HEK293 (cell line): ENCODE measurements around the gene KCTD17.

ENCODE experiments used
- CTCF ChIA-PET: fragments of 350-600 bp; formaldehyde crosslinking; extraction: SDS; loops from one replicate; lab custom pipeline; 2021; ENCODE audit warnings: antibody characterized with exemption; lab: Yijun Ruan, JAX
- POLR2A ChIA-PET: fragments of 300-600 bp; formaldehyde crosslinking; extraction: SDS; loops from one replicate; lab custom pipeline; 2020; ENCODE audit warnings: antibody characterized with exemption, inconsistent platforms; lab: Yijun Ruan, JAX
- H3K27ac ChIP-seq: fragments of 200-500 bp; sonication (Bioruptor generic); 2 replicates; pipeline ENCODE4 v1.5.1; 2014; ENCODE audit warnings: low read depth, low read length, control low read depth, inconsistent platforms; ENCODE audit errors: extremely low read depth
- H3K36me3 ChIP-seq, 2 experiments: fragments of 200-500 bp in 1 of 2; sonication (Bioruptor generic) in 1 of 2; 1 replicate in 1 of 2; 2 replicates in 1 of 2; pipeline ENCODE4 v1.5.1; 2014 to 2017; ENCODE audit warnings: inconsistent platforms in 2 of 2, low read length in 2 of 2; ENCODE audit not compliant: control insufficient read depth in 2 of 2, insufficient read depth in 1 of 2
- H3K4me1 ChIP-seq: fragments of 200-500 bp; sonication (Bioruptor generic); 2 replicates; pipeline ENCODE4 v1.5.1; 2014; ENCODE audit warnings: mild to moderate bottlenecking, low read length, inconsistent platforms; ENCODE audit not compliant: control insufficient read depth, insufficient read depth
- H3K4me3 ChIP-seq: 2 replicates; pipeline ENCODE4 v1.5.1; 2011; ENCODE audit warnings: low read depth, mild to moderate bottlenecking, control low read depth, low read length, moderate library complexity
- H3K9me3 ChIP-seq: fragments of 200-500 bp; sonication (Bioruptor generic); 2 replicates; pipeline ENCODE4 v1.5.1; 2014; ENCODE audit warnings: low read depth, low read length, inconsistent platforms; ENCODE audit not compliant: control insufficient read depth, insufficient read depth
- MZF1 ChIP-seq: fragments of 450-650 bp; formaldehyde crosslinking; IDR thresholded peaks from 2 replicates; pipeline ENCODE4 v1.5.1; 2017; ENCODE audit warnings: missing biosample characterization, missing genetic modification characterization, borderline replicate concordance
- PRDM6 ChIP-seq: fragments of 450-650 bp; formaldehyde crosslinking; IDR thresholded peaks from 2 replicates; pipeline ENCODE4 v1.5.1; 2017; ENCODE audit warnings: missing biosample characterization, missing genetic modification characterization
- SETDB1 ChIP-seq: IDR thresholded peaks from one replicate; pipeline ENCODE4 v1.6.1; 2017; ENCODE audit warnings: mild to moderate bottlenecking, low read length, moderate library complexity, mixed read lengths; ENCODE audit not compliant: insufficient read length
- SP3 ChIP-seq: fragments of 450-650 bp; formaldehyde crosslinking; IDR thresholded peaks from 2 replicates; pipeline ENCODE4 v1.5.1; 2016; ENCODE audit warnings: missing biosample characterization, missing genetic modification characterization
- ZNF140 ChIP-seq: fragments of 450-650 bp; formaldehyde crosslinking; IDR thresholded peaks from 2 replicates; pipeline ENCODE4 v1.5.1; 2016; ENCODE audit warnings: missing biosample characterization, missing genetic modification characterization
- ZNF157 ChIP-seq: fragments of 450-650 bp; formaldehyde crosslinking; IDR thresholded peaks from 2 replicates; pipeline ENCODE4 v1.5.1; 2016; ENCODE audit warnings: missing biosample characterization, missing genetic modification characterization
- ZNF169 ChIP-seq: fragments of 450-650 bp; formaldehyde crosslinking; IDR thresholded peaks from 2 replicates; pipeline ENCODE4 v1.5.1; 2016; ENCODE audit warnings: missing biosample characterization, missing genetic modification characterization
- ZNF211 ChIP-seq: fragments of 450-650 bp; formaldehyde crosslinking; IDR thresholded peaks from 2 replicates; pipeline ENCODE4 v1.5.1; 2016; ENCODE audit warnings: low read depth, missing biosample characterization, missing genetic modification characterization
- ZNF248 ChIP-seq: fragments of 450-650 bp; formaldehyde crosslinking; IDR thresholded peaks from 2 replicates; pipeline ENCODE4 v1.5.1; 2017; ENCODE audit warnings: missing biosample characterization, missing genetic modification characterization
- ZNF335 ChIP-seq: fragments of 450-650 bp; formaldehyde crosslinking; conservative IDR thresholded peaks from 2 replicates; pipeline ENCODE4 v1.5.1; 2016; ENCODE audit warnings: missing biosample characterization, missing genetic modification characterization
- ZNF394 ChIP-seq: fragments of 450-650 bp; formaldehyde crosslinking; IDR thresholded peaks from 2 replicates; pipeline ENCODE4 v1.5.1; 2016; ENCODE audit warnings: missing biosample characterization, missing genetic modification characterization, mild to moderate bottlenecking, moderate library complexity, borderline replicate concordance
- ZNF548 ChIP-seq: fragments of 450-650 bp; formaldehyde crosslinking; IDR thresholded peaks from 2 replicates; pipeline ENCODE4 v1.5.1; 2016; ENCODE audit warnings: missing biosample characterization, missing genetic modification characterization
- ZNF585B ChIP-seq: fragments of 450-650 bp; formaldehyde crosslinking; IDR thresholded peaks from 2 replicates; pipeline ENCODE4 v1.5.1; 2016; ENCODE audit warnings: missing biosample characterization, missing genetic modification characterization
- ZNF623 ChIP-seq: fragments of 450-650 bp; formaldehyde crosslinking; IDR thresholded peaks from 2 replicates; pipeline ENCODE4 v1.5.1; 2016; ENCODE audit warnings: missing biosample characterization, missing genetic modification characterization
- ZNF660 ChIP-seq: fragments of 450-650 bp; IDR thresholded peaks from 2 replicates; pipeline ENCODE4 v1.5.1; 2018; ENCODE audit warnings: missing biosample characterization, mild to moderate bottlenecking, missing genetic modification characterization
- ZNF707 ChIP-seq: fragments of 450-650 bp; formaldehyde crosslinking; IDR thresholded peaks from 2 replicates; pipeline ENCODE4 v1.5.1; 2016; ENCODE audit warnings: missing biosample characterization, missing genetic modification characterization
- ZNF76 ChIP-seq: fragments of 450-650 bp; formaldehyde crosslinking; IDR thresholded peaks from 2 replicates; pipeline ENCODE4; 2016; ENCODE audit warnings: low read depth, missing biosample characterization, missing genetic modification characterization, borderline replicate concordance
- ZNF777 ChIP-seq: fragments of 450-650 bp; formaldehyde crosslinking; IDR thresholded peaks from 2 replicates; pipeline ENCODE4 v1.5.1; 2017; ENCODE audit warnings: missing biosample characterization, missing genetic modification characterization, borderline replicate concordance
- ZNF792 ChIP-seq: fragments of 450-650 bp; formaldehyde crosslinking; IDR thresholded peaks from 2 replicates; pipeline ENCODE4 v1.5.1; 2016; ENCODE audit warnings: missing biosample characterization, missing genetic modification characterization
- ZNF837 ChIP-seq: fragments of 450-650 bp; formaldehyde crosslinking; IDR thresholded peaks from 2 replicates; pipeline ENCODE4 v1.5.1; 2016; ENCODE audit warnings: missing biosample characterization, missing genetic modification characterization
- TF ChIP-seq, protein P1 (sequence below): fragments of 450-650 bp; formaldehyde crosslinking; IDR thresholded peaks from 2 replicates; pipeline ENCODE4 v1.5.1; 2016; ENCODE audit warnings: missing biosample characterization, missing genetic modification characterization

The KCTD17 gene

GRCh38 chr22:37062702-37063381 is 11.3 kb downstream of the KCTD17 start (continued):
- no peak for TF ChIP-seq ZNF792 (tag by site-specific recombination)

DNA sequence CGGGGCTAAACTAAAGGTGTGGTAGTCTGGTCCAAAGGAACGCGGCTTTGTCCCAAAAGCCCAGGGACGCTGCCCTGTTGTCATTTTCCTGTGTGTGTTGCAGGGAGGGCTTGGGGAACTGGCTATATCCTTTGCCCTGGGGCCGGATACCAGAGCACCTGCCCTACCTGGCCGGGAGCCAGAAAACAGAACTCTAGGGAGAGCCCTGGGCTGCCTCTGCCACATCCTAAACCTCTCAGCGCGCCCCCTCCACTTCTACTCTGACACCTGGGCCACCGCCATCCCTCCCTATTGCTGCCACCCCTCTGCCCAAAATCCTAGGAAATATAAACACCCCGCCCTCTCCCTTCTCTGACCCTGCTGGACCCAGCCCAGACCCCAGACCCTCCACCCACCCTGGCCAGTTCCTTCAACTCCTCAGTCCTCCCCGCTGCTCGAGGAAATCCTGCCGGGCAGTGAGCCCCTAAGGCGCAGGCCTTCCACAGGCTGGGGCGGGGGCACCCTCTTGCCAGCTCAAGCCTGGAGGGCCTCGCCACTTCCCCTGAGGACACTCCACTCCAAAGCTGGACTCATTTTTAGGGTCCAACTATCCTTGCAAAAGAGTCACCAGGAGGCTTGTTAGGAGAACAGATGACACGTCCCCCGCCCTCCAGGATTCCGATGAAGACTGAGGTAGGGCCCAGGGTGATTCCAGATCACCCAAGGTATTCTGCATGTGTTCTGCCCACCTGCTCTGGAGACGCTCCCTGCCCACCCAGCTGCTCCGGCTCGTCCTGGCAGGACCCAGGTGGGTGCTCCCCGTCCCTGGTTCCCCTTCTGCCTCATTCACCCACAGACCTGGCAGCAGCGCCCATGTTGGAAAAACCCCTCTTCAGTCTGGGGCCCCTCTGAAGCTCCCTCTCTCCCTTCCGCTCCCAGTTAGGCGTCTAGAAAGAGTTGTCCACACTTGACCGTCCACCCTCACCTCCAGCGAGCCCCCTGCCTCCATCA is 12.2 kb downstream of the KCTD17 start:
- no peak overlapping the region for H3K27ac ChIP-seq
- H3K9me3 ChIP-seq: no peaks in the 10 kb centered on the region
- TF ChIP-seq ZNF157 (tag by site-specific recombination) (no peak), ZNF707 (tag by site-specific recombination) (no peak), ZNF76 (tag by site-specific recombination) (no peak), ZNF394 (tag by site-specific recombination) (no peak), ZNF211 (tag by site-specific recombination) (no peak), ZNF837 (tag by site-specific recombination) (no peak)
- TF ChIP-seq, protein P1, sequence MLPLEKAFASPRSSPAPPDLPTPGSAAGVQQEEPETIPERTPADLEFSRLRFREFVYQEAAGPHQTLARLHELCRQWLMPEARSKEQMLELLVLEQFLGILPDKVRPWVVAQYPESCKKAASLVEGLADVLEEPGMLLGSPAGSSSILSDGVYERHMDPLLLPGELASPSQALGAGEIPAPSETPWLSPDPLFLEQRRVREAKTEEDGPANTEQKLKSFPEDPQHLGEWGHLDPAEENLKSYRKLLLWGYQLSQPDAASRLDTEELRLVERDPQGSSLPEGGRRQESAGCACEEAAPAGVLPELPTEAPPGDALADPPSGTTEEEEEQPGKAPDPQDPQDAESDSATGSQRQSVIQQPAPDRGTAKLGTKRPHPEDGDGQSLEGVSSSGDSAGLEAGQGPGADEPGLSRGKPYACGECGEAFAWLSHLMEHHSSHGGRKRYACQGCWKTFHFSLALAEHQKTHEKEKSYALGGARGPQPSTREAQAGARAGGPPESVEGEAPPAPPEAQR (tag by site-specific recombination): no peak
- ChIA-PET POLR2A (no interaction called here), CTCF (interaction anchor here (1.6 kb wide), 1 partner anchor 15 kb away, joined by 3 read pairs; no protein-coding TSS in a partner anchor)
- no peak overlapping the region for H3K4me3 ChIP-seq
- no peaks in the 10 kb centered on the region for H3K4me1 ChIP-seq
- peaks cover 0 to 30% of the 10 kb centered on the region in 2 experiments; a peak in 2 of 3 replicates for H3K36me3 ChIP-seq

- TF ChIP-seq ZNF623 (tag by site-specific recombination) (peak; percentile 65), PRDM6 (no peak), ZNF335 (tag by site-specific recombination) (no peak), SETDB1 (no peak), MZF1 (tag by site-specific recombination) (no peak)
- POLR2A ChIA-PET: interaction anchor here (2.1 kb wide), 1 partner anchor 13 kb away, joined by 5 read pairs; the partner anchor contains the start of gene KCTD17
- CTCF ChIA-PET: interaction anchor here (1.6 kb wide), 1 partner anchor 14 kb away, joined by 3 read pairs; no protein-coding TSS in a partner anchor
These were observed 13.0 kb downstream of the KCTD17 start for GRCh38 chr22:37064553-37064952.

GRCh38 chr22:37065180-37065579 is 13.6 kb downstream of the KCTD17 start:
- Histone ChIP-seq H3K4me1 (no peaks in the 10 kb centered on the region), H3K9me3 (no peaks in the 10 kb centered on the region), H3K27ac (no peak overlapping the region), H3K36me3 (peaks cover 0 to 15% of the 10 kb centered on the region in 2 experiments; a peak in 2 of 3 replicates), H3K4me3 (no peak overlapping the region)
- ChIA-PET POLR2A (interaction anchor here (2.1 kb wide), 1 partner anchor 13 kb away, joined by 5 read pairs; the partner anchor contains the start of gene KCTD17), CTCF (no interaction called here)
- TF ChIP-seq ZNF585B (tag by site-specific recombination): no peak
- no peak for TF ChIP-seq ZNF660
- no peak for TF ChIP-seq ZNF140 (tag by site-specific recombination)
- TF ChIP-seq ZNF777 (tag by site-specific recombination): no peak
- TF ChIP-seq ZNF548: no peak
- no peak for TF ChIP-seq SP3 (tag by site-specific recombination)
- no peak for TF ChIP-seq ZNF169 (tag by site-specific recombination)
- TF ChIP-seq ZNF248 (tag by site-specific recombination): no peak

More at GRCh38 chr22:37064553-37064952, 13.0 kb downstream of the KCTD17 start:
- H3K36me3 ChIP-seq: peaks cover 0 to 21% of the 10 kb centered on the region in 2 experiments; a peak in 2 of 3 replicates
- no peak overlapping the region for H3K4me3 ChIP-seq
- H3K27ac ChIP-seq: no peak overlapping the region
- no peaks in the 10 kb centered on the region for H3K4me1 ChIP-seq
- H3K9me3 ChIP-seq: no peaks in the 10 kb centered on the region
